ENCODE data around the gene C6orf47. TPM values are rescaled to one million over a fixed set of nuclear protein-coding genes. Genes with fewer than 3 reads are reported as not detected.

Gene C6orf47
- total RNA-seq, 1 donor from 2014 or later = 28.8 TPM

DNA sequence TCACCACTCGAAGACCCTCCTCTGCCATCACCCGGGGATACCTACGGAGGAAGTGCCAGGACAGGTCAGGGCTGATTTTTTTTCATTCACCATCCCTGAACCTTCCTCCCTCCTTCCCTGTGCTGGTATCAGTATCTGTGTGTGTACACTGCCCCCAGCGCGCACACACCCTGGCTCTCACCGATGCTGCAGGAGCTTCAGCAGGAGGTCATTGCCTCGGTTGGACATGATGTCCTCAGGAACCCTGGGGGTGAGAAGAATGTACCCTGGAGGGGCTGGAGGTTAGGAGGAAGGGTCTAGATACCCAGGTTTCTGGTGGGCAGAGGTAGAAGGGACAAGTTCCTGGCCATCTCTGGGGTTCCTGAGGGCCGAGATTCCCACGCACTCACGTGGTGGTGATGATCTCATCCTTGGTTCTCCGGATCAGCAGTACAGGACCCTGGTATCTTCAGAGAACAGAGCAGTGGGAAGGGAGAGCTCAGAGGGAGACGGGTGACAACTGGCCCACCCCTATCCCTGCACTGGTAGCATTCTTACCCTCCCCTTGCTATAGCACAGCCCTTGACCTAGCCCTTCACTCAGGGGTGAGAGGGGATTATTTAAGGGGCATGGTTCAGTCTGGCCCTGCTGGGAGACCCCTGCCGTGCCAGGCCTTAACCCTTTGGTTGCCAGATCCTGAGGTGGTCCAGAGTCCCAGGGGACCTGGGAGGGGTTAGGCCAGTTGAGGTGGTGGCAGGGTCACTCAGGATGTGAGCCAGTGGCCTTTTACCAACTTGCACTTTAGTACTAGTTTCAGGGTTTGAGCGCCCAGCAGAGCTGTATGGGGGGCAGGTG lies 27.5 kb upstream of the C6orf47 start:
- DNase-seq = no peak
- Mint-ChIP-seq H3K4me3 (ENCODE audit: unreplicated experiment) (no peak overlapping the region), H3K36me3 (ENCODE audit: unreplicated experiment) (no peaks in the 10 kb centered on the region), H3K27me3 (ENCODE audit: unreplicated experiment) (peaks cover 3% of the 10 kb centered on the region), H3K4me1 (ENCODE audit: low read depth, unreplicated experiment) (peaks cover 3% of the 10 kb centered on the region), H3K27ac (ENCODE audit: unreplicated experiment) (no peak overlapping the region), H3K9me3 (ENCODE audit: unreplicated experiment) (peaks cover 7% of the 10 kb centered on the region)
- TF ChIP-seq, protein P1, sequence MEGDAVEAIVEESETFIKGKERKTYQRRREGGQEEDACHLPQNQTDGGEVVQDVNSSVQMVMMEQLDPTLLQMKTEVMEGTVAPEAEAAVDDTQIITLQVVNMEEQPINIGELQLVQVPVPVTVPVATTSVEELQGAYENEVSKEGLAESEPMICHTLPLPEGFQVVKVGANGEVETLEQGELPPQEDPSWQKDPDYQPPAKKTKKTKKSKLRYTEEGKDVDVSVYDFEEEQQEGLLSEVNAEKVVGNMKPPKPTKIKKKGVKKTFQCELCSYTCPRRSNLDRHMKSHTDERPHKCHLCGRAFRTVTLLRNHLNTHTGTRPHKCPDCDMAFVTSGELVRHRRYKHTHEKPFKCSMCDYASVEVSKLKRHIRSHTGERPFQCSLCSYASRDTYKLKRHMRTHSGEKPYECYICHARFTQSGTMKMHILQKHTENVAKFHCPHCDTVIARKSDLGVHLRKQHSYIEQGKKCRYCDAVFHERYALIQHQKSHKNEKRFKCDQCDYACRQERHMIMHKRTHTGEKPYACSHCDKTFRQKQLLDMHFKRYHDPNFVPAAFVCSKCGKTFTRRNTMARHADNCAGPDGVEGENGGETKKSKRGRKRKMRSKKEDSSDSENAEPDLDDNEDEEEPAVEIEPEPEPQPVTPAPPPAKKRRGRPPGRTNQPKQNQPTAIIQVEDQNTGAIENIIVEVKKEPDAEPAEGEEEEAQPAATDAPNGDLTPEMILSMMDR (IDR thresholded peaks at IDR 0.05; ENCODE audit: partially characterized antibody, unreplicated experiment) = no peak

DNA sequence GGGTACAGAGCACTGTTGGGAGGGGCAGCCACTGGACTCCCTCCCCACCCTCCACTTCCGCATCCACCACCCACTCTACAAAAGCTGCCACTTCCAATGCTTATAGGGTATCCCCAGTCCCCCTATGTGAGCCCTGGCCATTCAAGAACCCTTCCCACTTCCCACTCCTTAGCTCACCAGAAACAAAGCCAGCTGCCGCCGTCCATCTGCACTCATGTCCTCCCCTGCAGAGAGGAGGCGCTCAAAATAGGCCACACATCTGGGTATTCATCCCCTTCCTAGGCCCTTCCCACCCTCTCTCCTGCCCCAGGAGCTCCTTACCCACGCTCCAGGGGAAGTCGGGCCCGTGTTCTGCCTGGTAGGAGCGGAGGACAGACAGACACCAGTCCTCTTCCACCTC lies 26.7 kb upstream of the C6orf47 start:
- DNase-seq = no peak
- no peaks in the 10 kb centered on the region for H3K36me3 Mint-ChIP-seq (ENCODE audit: unreplicated experiment)
- peaks cover 4% of the 10 kb centered on the region for H3K27me3 Mint-ChIP-seq (ENCODE audit: unreplicated experiment)
- H3K9me3 Mint-ChIP-seq (ENCODE audit: unreplicated experiment) = peaks cover 7% of the 10 kb centered on the region
- H3K27ac Mint-ChIP-seq (ENCODE audit: unreplicated experiment) = no peak overlapping the region
- peaks cover 3% of the 10 kb centered on the region for H3K4me1 Mint-ChIP-seq (ENCODE audit: low read depth, unreplicated experiment)
- TF ChIP-seq, protein P1 (IDR thresholded peaks at IDR 0.05; ENCODE audit: partially characterized antibody, unreplicated experiment) = no peak
- no peak overlapping the region for H3K4me3 Mint-ChIP-seq (ENCODE audit: unreplicated experiment)

DNA sequence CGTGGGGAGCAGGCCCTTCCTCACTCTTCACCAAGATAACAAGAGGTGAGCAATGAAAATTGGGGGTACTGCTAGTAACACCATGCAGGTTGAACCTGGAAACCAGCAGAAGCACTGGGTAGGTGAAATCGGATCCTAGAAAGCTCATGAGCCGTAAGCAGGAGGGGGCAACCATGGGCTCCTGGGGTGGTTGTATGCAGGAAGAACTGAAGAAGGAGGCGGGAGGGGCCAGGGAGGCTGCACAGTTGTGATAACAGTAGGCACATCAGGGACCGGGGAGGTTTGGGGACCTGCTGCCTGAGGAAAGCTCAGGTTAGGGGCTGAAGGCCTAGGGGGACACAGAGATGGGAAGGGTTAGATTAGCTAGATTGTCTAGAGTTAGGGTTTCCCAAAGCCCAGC lies 25.9 kb upstream of the C6orf47 start:
- TF ChIP-seq, protein P1 (IDR thresholded peaks at IDR 0.05; ENCODE audit: partially characterized antibody, unreplicated experiment) = no peak
- peaks cover 3% of the 10 kb centered on the region for H3K4me1 Mint-ChIP-seq (ENCODE audit: low read depth, unreplicated experiment)
- peaks cover 7% of the 10 kb centered on the region for H3K9me3 Mint-ChIP-seq (ENCODE audit: unreplicated experiment)
- DNase-seq = no peak
- H3K27me3 Mint-ChIP-seq (ENCODE audit: unreplicated experiment) = peaks cover 5% of the 10 kb centered on the region
- H3K27ac Mint-ChIP-seq (ENCODE audit: unreplicated experiment) = no peak overlapping the region
- H3K4me3 Mint-ChIP-seq (ENCODE audit: unreplicated experiment) = no peak overlapping the region
- no peaks in the 10 kb centered on the region for H3K36me3 Mint-ChIP-seq (ENCODE audit: unreplicated experiment)

DNA sequence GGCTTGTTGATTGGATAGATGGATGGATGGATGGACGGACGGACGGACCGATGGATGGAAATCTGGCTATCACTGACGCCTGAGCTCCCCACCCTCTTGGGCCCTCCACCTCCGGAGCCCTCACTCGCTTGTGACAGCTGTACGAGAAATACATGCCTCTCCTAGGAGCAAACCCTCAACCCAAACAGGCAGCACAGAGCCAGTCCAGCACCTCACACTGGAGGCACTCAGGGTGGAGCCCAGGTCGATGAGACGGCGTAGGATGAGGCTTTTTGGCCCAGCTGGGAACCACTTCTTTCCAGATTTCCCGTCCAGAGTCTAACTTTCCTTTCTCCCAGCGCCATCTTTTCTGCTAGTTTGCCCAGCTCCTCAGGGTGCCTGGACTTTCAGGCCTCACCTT lies 23.0 kb upstream of the C6orf47 start:
- no peak for DNase-seq
- no peak overlapping the region for H3K27ac Mint-ChIP-seq (ENCODE audit: unreplicated experiment)
- no peaks in the 10 kb centered on the region for H3K36me3 Mint-ChIP-seq (ENCODE audit: unreplicated experiment)
- H3K4me3 Mint-ChIP-seq (ENCODE audit: unreplicated experiment) = peak overlapping the region; percentile 80
- H3K27me3 Mint-ChIP-seq (ENCODE audit: unreplicated experiment) = peaks cover 11% of the 10 kb centered on the region
- peaks cover 12% of the 10 kb centered on the region for H3K4me1 Mint-ChIP-seq (ENCODE audit: low read depth, unreplicated experiment)
- TF ChIP-seq, protein P1 (IDR thresholded peaks at IDR 0.05; ENCODE audit: partially characterized antibody, unreplicated experiment) = no peak
- peaks cover 17% of the 10 kb centered on the region for H3K9me3 Mint-ChIP-seq (ENCODE audit: unreplicated experiment)

DNA sequence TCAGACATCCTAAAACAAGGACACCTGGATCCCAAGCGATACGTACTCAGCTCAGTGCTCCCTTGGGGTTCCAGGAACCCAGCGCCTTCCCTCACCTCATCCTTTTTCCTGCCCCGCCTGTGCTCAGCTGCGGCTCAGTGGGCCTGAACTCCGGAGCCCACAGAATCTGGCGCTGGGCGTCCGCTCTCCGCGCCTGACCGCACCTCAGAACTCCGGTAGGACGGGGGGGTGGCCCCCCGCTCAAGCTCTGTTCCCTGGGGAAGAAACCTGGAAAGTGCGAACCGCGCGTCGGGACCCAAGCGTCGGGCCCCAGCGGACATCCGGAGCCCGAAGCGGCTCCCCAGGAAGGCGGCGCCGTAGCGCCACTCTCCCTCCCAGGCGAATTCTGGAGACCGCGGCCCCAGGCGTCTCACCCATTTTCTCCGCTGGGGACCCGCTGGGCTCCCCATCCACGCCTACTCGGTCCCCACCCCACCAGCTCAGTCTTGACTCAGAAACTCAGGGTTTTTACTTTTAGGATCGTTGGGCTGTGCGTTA lies 20.6 kb upstream of the C6orf47 start:
- no peak for DNase-seq
- TF ChIP-seq, protein P1 (IDR thresholded peaks at IDR 0.05; ENCODE audit: partially characterized antibody, unreplicated experiment) = no peak
- peaks cover 19% of the 10 kb centered on the region for H3K9me3 Mint-ChIP-seq (ENCODE audit: unreplicated experiment)
- H3K27ac Mint-ChIP-seq (ENCODE audit: unreplicated experiment) = no peak overlapping the region
- H3K4me3 Mint-ChIP-seq (ENCODE audit: unreplicated experiment) = peak overlapping the region; percentile 89
- H3K27me3 Mint-ChIP-seq (ENCODE audit: unreplicated experiment) = peaks cover 13% of the 10 kb centered on the region
- peaks cover 12% of the 10 kb centered on the region for H3K4me1 Mint-ChIP-seq (ENCODE audit: low read depth, unreplicated experiment)
- no peaks in the 10 kb centered on the region for H3K36me3 Mint-ChIP-seq (ENCODE audit: unreplicated experiment)

All from glutamatergic neuron (in vitro differentiated cells).